ENCODE results near the gene PABPN1.

PABPN1 gene

DNA sequence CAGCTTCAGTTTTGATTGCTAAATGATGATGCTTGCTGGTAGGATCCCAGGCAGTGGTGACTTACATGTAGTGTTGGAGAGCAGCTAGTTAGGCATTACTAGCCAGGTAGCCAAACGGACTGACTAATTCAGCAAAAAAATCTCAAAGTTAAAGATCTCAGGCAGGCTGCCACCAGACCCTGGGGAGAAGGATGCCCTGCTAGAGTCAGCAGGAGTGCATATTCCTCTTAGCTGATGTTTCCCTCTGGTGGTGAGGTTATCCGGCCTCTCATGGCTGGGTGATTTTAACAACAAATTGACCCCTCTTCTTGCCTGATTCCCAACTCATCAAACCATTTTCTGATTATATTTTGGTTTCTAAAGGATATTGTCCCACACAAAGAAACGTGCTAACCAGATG, 40.9 kb downstream of the PABPN1 start:
- DNase-seq: no peak
- no peaks in the 10 kb centered on the region for H3K9me3 Mint-ChIP-seq

DNA sequence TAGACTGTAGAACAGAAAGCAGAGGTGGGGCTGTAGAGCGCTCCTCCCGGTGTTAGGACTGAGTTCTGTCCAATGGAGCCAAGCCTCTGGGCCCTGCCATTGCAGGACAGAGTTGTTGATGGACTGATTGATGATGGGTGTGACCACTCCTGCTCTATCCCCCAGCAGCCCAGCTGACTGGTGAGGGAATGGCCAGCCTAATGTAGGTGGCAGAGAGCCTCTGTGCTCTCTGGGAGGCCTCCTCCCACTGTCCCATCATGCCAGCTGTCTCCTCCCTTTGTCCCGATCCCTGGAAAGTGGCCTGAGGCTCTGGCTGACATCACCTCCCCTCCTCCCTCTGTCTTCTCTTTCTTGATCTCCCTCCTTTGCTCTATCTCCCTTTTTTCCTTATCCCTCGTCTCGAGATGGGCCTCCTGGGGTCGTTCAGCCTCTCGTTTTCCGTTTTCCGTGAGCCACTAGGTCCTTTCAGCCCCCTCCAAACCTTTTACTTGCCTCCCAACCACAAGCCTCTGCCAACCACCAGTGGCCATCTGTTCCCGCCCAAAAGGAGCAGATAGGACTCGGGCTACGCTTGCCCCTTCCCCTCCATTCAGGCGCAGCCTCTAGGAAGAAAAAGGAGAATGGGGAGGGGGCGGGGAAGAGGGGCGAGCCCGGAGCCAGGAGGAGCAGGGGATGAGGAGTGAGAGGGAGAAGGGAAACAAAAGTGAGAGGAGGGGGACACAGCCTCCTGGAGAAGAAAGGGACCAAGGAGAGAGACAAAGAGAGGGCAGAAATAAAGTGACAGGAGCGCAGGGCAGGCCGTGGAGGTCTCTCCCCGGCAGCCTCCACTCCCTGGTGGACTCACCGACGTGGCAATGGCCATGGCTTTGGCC, 43.1 kb downstream of the PABPN1 start:
- Mint-ChIP-seq H3K4me1 (no peaks in the 10 kb centered on the region), H3K27ac (no peak overlapping the region), H3K27me3 (peaks cover 76% of the 10 kb centered on the region), H3K36me3 (no peaks in the 10 kb centered on the region), H3K4me3 (no peak overlapping the region), H3K9me3 (no peaks in the 10 kb centered on the region)
- CTCF ChIA-PET: no interaction called here
- DNase-seq: no peak

More for the DNA sequence above, 40.9 kb downstream of the PABPN1 start:
- no peak overlapping the region for H3K4me3 Mint-ChIP-seq
- H3K36me3 Mint-ChIP-seq: no peaks in the 10 kb centered on the region
- H3K4me1 Mint-ChIP-seq: no peaks in the 10 kb centered on the region
- peaks cover 61% of the 10 kb centered on the region for H3K27me3 Mint-ChIP-seq
- CTCF ChIA-PET: interaction anchor here (0.7 to 1.6 kb wide), 3 partner anchors 10 to 95 kb away, joined by 3 to 7 read pairs (median 3); partner anchors contain the start of gene SLC22A17
- H3K27ac Mint-ChIP-seq: no peak overlapping the region

DNA sequence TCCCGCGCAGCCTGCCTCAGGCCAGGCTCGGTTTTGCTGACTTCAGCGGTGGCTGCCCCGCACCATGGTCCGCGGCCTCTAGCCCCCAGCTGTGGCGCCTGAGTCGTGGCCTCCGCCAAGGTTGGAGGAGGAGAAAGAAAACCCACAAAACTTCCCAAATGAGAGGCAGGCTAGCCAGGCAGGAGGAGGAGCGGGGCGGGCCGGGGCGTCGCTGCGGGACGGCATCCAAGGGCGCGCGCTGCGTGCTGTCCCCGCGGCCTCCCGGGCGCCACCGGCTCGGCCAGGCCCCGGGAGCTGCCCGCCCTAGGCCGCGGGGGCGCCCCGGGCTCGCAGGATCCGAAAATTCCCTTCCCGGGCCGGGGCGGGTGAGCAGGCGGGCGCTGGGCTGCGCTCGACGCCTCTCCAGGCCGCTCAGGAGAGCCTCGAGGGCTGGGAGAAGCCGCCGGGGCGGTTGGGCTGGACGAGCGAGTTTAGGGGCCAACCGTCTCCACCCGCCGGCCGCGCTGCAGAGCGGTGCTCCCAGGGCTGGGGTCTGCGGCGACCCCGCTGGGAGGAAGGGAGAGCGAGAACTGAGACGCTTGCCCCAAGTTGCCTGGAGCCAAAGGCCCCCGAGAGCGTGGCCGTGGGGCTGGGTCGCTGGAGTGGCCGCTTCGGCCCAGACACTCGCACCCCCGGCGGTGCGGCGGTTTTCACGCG, 43.9 kb downstream of the PABPN1 start, which contains the start of gene EFS:
Gene EFS (minus strand): TSS at position 137 of the 696 bp plus-strand sequence. CDS start 147 bp downstream, outside the sequence.
- CTCF ChIA-PET: interaction anchor here (1.0 kb wide), 1 partner anchor 14 kb away, joined by 3 read pairs; no protein-coding TSS in a partner anchor
- no peak within 1 kb of the TSS for H3K27ac Mint-ChIP-seq
- H3K4me3 Mint-ChIP-seq: no peak within 1 kb of the TSS
- H3K36me3 Mint-ChIP-seq: no peaks in the 10 kb centered on the region
- H3K27me3 Mint-ChIP-seq: peaks cover 75% of the 10 kb centered on the region
- DNase-seq: no peak
- no peaks in the 10 kb centered on the region for H3K9me3 Mint-ChIP-seq
- H3K4me1 Mint-ChIP-seq: no peaks in the 10 kb centered on the region

DNA sequence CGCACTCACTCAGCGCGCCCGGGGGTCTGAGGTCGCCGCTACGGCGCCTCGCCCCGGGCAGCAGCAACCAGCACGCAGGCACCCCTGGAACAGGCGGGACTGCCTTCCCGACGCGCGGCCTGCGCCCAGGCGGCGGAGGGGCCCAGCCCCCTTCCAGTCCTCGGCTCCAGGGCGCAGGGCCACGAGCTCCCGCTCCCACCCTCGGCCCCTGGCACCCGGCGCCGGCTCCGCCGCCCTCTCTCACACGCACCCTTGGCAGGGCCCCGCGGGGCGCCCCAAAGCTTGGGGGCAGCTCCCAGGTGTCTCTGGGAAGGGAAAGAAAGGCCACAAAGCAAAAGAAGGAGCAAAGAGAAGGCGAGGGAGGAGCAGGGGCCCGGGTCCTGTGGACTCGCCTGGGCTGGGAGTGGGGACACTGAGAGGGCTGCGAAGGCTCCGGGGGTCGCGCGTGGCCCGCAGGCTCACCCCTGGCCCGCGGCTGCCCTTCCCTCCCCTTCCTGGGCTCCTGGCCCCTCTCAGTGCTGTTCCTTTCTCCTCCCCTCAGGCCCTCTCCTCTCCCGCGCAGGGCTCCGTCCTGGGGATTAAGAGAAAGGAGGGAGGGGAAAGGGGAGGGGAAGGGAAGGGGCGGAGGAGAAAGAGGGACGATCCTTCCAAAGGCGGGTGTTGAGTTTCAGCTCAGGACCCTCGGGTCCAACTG, 44.6 kb downstream of the PABPN1 start:
- H3K36me3 Mint-ChIP-seq: no peaks in the 10 kb centered on the region
- DNase-seq: no peak
- CTCF ChIA-PET: interaction anchor here (1.0 kb wide), 1 partner anchor 15 kb away, joined by 3 read pairs; no protein-coding TSS in a partner anchor
- H3K4me1 Mint-ChIP-seq: no peaks in the 10 kb centered on the region
- no peaks in the 10 kb centered on the region for H3K9me3 Mint-ChIP-seq
- peaks cover 76% of the 10 kb centered on the region for H3K27me3 Mint-ChIP-seq
- H3K27ac Mint-ChIP-seq: no peak overlapping the region
- no peak overlapping the region for H3K4me3 Mint-ChIP-seq

DNA sequence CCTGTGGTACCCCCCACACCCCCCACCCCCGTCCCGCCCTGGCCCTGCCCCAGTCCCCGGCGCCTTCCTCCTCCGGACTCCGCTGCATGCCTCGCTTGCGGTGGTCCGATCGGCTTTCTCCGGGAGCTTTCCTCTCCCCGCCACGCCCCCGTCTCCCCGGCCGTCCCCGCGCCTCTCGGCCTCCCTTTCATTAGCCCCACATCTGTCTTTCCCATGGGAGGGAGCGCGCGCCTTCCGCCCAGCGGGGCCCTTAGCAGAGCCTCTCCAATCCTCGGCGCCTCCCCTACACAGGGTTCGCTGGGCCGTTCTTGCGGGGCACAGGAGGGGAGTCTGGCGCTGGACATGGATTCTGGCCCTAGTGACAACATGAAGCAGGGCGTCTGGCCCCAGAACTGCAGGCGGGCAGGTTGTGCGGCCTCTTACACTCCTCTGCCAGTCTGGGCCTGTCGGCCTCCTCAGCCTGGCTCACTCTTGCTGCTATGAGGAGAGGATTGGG, 45.2 kb downstream of the PABPN1 start:
- peaks cover 79% of the 10 kb centered on the region for H3K27me3 Mint-ChIP-seq
- CTCF ChIA-PET: interaction anchor here (1.0 kb wide), 1 partner anchor 15 kb away, joined by 3 read pairs; no protein-coding TSS in a partner anchor
- no peak for DNase-seq

DNA sequence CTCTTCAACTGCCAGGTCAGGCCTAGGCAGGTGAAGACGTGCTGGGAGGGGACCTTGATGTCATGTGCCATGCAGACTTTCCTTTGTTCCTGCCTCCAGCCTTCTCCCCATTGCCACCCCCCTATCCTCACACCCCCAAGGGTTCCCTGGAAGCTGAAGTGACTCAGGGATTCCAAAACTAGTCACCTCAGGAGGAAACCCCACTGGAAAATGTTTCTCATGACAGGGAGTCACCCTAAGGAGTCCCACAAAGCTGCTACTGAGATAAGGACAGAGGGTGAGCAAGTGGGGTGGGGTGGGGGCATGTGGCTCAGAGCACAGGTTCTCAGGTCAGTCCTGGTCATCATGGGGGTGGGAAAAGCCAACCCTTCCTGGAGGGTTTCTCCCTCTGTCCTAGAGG, 49.0 kb downstream of the PABPN1 start:
- CTCF ChIA-PET: interaction anchor here (1.0 to 2.2 kb wide), 4 partner anchors 9 to 184 kb away, joined by 3 to 14 read pairs (median 6); partner anchors contain the start of gene SLC22A17
- Mint-ChIP-seq H3K4me3 (no peak overlapping the region), H3K4me1 (peaks cover 8% of the 10 kb centered on the region), H3K27me3 (peaks cover 58% of the 10 kb centered on the region), H3K27ac (no peak overlapping the region), H3K36me3 (no peaks in the 10 kb centered on the region), H3K9me3 (no peaks in the 10 kb centered on the region)
- no peak for DNase-seq

More for the DNA sequence above, 45.2 kb downstream of the PABPN1 start:
- H3K27ac Mint-ChIP-seq: no peak overlapping the region
- no peaks in the 10 kb centered on the region for H3K9me3 Mint-ChIP-seq
- no peaks in the 10 kb centered on the region for H3K36me3 Mint-ChIP-seq
- H3K4me3 Mint-ChIP-seq: no peak overlapping the region
- H3K4me1 Mint-ChIP-seq: peaks cover under 1% of the 10 kb centered on the region

DNA sequence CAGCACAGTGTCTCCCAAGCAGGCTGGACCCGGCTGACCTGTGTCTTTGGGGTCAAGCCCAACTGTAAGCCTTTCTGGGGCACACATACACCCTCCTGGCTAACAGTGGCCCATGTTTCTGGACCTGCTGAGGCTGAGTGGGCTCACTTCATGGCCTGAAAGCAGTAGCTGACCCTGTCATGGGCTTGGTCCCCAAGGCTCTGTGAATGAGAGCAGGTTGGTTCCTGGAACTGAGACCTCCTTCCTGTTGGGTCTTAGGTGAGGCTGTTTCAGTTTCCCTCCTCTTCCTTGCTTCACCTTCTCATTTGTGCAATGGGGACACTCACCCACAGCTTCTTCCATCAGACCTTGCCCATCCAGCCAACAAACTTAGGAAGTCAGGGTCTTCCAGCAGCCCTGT, 50.6 kb downstream of the PABPN1 start:
- no peak overlapping the region for H3K27ac Mint-ChIP-seq
- CTCF ChIA-PET: no interaction called here
- H3K27me3 Mint-ChIP-seq: peaks cover 47% of the 10 kb centered on the region
- H3K36me3 Mint-ChIP-seq: no peaks in the 10 kb centered on the region
- no peak overlapping the region for H3K4me3 Mint-ChIP-seq
- DNase-seq: no peak
- no peaks in the 10 kb centered on the region for H3K9me3 Mint-ChIP-seq
- H3K4me1 Mint-ChIP-seq: peaks cover 8% of the 10 kb centered on the region

DNA sequence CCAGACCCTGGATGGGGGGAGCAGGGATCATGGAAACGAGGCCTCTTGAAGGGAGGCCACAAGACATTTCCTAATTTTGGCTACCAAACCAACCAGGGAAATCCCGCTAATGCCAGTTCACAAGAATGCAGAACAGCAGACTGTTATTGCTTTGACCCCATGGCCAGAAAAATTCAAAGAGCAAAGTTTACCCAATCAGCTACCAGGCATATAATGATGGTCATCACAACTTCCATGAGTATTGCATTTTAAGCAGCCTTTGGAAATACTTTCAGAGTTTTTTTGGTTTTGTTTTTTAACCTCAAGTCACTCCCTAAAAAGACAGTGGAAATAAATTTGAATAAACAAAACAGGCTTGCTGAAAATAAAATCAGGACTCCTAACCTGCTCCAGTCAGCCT, 51.3 kb downstream of the PABPN1 start, which contains the start of gene IL25:
Gene IL25 (plus strand): TSS at position 301 of the 400 bp plus-strand sequence.
- no peaks in the 10 kb centered on the region for H3K36me3 Mint-ChIP-seq
- H3K27me3 Mint-ChIP-seq: peaks cover 47% of the 10 kb centered on the region
- H3K4me3 Mint-ChIP-seq: no peak within 1 kb of the TSS
- H3K27ac Mint-ChIP-seq: no peak within 1 kb of the TSS
- H3K4me1 Mint-ChIP-seq: peaks cover 8% of the 10 kb centered on the region
- CTCF ChIA-PET: no interaction called here
- H3K9me3 Mint-ChIP-seq: no peaks in the 10 kb centered on the region
- no peak for DNase-seq

DNA sequence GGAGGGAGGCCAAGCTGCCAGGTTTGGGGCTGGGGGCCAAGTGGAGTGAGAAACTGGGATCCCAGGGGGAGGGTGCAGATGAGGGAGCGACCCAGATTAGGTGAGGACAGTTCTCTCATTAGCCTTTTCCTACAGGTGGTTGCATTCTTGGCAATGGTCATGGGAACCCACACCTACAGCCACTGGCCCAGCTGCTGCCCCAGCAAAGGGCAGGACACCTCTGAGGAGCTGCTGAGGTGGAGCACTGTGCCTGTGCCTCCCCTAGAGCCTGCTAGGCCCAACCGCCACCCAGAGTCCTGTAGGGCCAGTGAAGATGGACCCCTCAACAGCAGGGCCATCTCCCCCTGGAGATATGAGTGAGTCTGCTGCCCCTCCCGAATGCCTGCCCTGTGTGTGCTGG, 51.8 kb downstream of the PABPN1 start:
- peaks cover 45% of the 10 kb centered on the region for H3K27me3 Mint-ChIP-seq
- no peak overlapping the region for H3K27ac Mint-ChIP-seq
- CTCF ChIA-PET: no interaction called here
- DNase-seq: no peak
- peaks cover 8% of the 10 kb centered on the region for H3K4me1 Mint-ChIP-seq
- no peaks in the 10 kb centered on the region for H3K36me3 Mint-ChIP-seq
- H3K4me3 Mint-ChIP-seq: no peak overlapping the region
- H3K9me3 Mint-ChIP-seq: no peaks in the 10 kb centered on the region

All from activated naive CD4-positive, alpha-beta T cell treated with anti-CD3 and anti-CD28 coated beads, Interleukin-2, amount 10 ng/mL, durations not matched to agents 7 days and 5 days (primary cell).